BLaER1 (cell line): ENCODE measurements around the gene LPP.

Experiments
- H3K27ac ChIP-seq: shearing (Covaris generic); formaldehyde crosslinking; 2 replicates; pipeline ENCODE4 v1.8.1; 2022
- H3K27me3 ChIP-seq: shearing (Covaris generic); formaldehyde crosslinking; 2 replicates; pipeline ENCODE4 v1.8.1; 2022
- H3K36me3 ChIP-seq: shearing (Covaris generic); formaldehyde crosslinking; 2 replicates; pipeline ENCODE4 v1.8.1; 2022
- H3K4me1 ChIP-seq: shearing (Covaris generic); formaldehyde crosslinking; 2 replicates; pipeline ENCODE4 v1.8.1; 2022
- H3K4me2 ChIP-seq: shearing (Covaris generic); formaldehyde crosslinking; 2 replicates; pipeline ENCODE4 v1.8.1; 2022
- H3K4me3 ChIP-seq: shearing (Covaris generic); formaldehyde crosslinking; 2 replicates; pipeline ENCODE4 v1.8.1; 2022
- H3K9ac ChIP-seq: shearing (Covaris generic); formaldehyde crosslinking; 2 replicates; pipeline ENCODE4 v1.8.1; 2022
- H3K9me3 ChIP-seq: shearing (Covaris generic); formaldehyde crosslinking; 2 replicates; pipeline ENCODE4 v1.8.1; 2022
- H4K20me1 ChIP-seq: shearing (Covaris generic); formaldehyde crosslinking; 2 replicates; pipeline ENCODE4 v1.8.1; 2022
- Cebpa-rat ChIP-seq: shearing (Covaris generic); IDR thresholded peaks from 2 replicates; pipeline ENCODE4 v1.8.1; 2022

Gene LPP

DNA sequence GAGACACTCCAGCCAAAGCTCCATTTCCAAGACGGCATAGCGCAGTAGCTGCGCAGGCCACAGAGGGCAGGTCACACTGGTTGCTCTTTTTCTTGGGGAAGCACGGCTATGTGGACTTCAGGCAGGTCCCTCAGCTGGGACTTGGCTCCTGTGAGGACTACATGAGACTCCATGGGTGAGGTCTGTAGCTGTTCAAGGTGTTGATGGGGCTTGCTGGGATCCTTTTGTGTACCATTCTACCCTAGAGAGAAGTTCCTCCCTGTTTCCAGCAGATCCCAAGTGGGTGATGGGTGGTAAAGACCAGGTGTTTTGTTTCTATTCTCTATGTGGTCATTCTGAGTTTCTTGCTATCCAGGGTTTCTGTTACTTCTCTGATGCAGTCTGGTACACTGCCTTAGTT, 183.3 kb downstream of the LPP start:
- peaks cover 9% of the 10 kb centered on the region for H3K9me3 ChIP-seq
- no peaks in the 10 kb centered on the region; the same call in 1 of the 2 replicates for H3K36me3 ChIP-seq
- no peak overlapping the region for H3K27ac ChIP-seq
- no peak overlapping the region for H3K4me3 ChIP-seq
- H3K4me2 ChIP-seq: no peak overlapping the region
- no peaks in the 10 kb centered on the region for H3K4me1 ChIP-seq
- no peaks in the 10 kb centered on the region for H3K27me3 ChIP-seq
- no peak for TF ChIP-seq Cebpa-rat
- no peaks in the 10 kb centered on the region for H4K20me1 ChIP-seq
- no peak overlapping the region for H3K9ac ChIP-seq

- Histone ChIP-seq H3K9ac (no peak overlapping the region), H3K4me2 (no peak overlapping the region)
- TF ChIP-seq Cebpa-rat: no peak
These were observed 184.1 kb downstream of the LPP start for GRCh38 chr3:188338086-188338485.

GRCh38 chr3:188339410-188340295, 185.7 kb downstream of the LPP start:
- no peak for TF ChIP-seq Cebpa-rat
- Histone ChIP-seq H3K27ac (no peak overlapping the region), H3K36me3 (no peaks in the 10 kb centered on the region; the same call in 1 of the 2 replicates), H3K27me3 (no peaks in the 10 kb centered on the region), H3K4me3 (no peak overlapping the region), H4K20me1 (no peaks in the 10 kb centered on the region), H3K9me3 (peaks cover 9% of the 10 kb centered on the region), H3K4me2 (no peak overlapping the region), H3K4me1 (no peaks in the 10 kb centered on the region), H3K9ac (no peak overlapping the region)

More at GRCh38 chr3:188338086-188338485, 184.1 kb downstream of the LPP start:
- Histone ChIP-seq H3K27me3 (no peaks in the 10 kb centered on the region), H3K4me1 (no peaks in the 10 kb centered on the region), H3K27ac (no peak overlapping the region), H4K20me1 (no peaks in the 10 kb centered on the region), H3K9me3 (peaks cover 9% of the 10 kb centered on the region), H3K36me3 (no peaks in the 10 kb centered on the region; the same call in 1 of the 2 replicates), H3K4me3 (no peak overlapping the region)

DNA sequence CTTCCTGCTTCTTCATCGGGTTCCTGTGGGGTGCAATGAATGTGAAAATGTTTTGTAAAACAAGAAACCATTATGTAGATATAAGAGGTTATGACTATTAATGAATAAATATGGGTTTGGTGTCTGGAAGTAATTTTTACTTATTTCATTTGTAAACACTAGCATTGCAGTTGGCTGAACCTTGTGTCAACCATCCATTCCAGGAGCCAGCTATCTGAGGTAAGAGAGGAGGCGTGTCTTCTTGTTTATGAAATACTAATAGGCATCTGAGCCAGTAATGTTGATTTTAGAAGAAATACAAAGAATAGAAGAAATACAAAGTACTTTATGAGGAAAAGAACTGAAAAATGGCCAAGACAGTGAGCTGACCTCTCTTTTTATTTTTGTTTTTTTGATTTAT, 187.5 kb downstream of the LPP start:
- no peak overlapping the region for H3K4me2 ChIP-seq
- no peaks in the 10 kb centered on the region for H3K4me1 ChIP-seq
- H3K27me3 ChIP-seq: no peaks in the 10 kb centered on the region
- H3K36me3 ChIP-seq: no peaks in the 10 kb centered on the region; the same call in 1 of the 2 replicates
- peaks cover under 1% of the 10 kb centered on the region; the same call in 1 of the 2 replicates for H3K9me3 ChIP-seq
- H3K9ac ChIP-seq: no peak overlapping the region
- no peak overlapping the region for H3K27ac ChIP-seq
- H4K20me1 ChIP-seq: no peaks in the 10 kb centered on the region
- TF ChIP-seq Cebpa-rat: no peak
- H3K4me3 ChIP-seq: no peak overlapping the region

DNA sequence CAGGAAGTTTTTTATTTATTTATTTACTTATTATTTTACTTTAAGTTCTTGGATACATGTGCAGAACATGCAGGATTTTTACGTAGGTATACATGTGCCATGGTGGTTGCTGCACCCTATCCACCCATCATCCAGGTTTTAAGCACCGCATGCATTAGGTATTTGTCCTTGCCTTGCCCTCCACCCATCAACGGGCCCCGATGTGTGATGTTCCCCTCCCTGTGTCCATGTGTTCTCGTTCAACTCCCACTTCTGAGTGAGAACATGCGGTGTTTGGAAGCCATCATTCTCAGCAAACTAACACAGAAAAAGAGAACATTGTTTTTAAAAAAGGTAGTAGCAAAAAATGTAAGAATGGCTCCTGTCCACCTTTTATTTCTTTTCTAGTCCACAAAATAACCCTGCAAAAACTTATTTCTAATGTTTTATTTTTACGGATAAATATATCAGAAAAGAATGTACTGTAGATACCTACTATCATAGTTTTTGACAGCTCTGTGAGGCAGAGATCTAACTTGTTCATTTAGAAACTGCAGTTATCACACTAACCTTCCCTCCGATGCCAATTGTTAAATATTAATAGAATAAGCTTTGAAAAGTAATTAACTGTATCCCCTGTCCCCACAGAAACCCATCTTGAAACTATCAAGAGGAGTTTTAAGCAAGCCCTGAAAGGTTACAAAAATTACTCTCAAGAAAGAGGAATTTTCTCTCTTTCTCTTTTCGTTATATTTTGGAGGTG, 189.2 kb downstream of the LPP start:
- no peak overlapping the region for H3K27ac ChIP-seq

DNA sequence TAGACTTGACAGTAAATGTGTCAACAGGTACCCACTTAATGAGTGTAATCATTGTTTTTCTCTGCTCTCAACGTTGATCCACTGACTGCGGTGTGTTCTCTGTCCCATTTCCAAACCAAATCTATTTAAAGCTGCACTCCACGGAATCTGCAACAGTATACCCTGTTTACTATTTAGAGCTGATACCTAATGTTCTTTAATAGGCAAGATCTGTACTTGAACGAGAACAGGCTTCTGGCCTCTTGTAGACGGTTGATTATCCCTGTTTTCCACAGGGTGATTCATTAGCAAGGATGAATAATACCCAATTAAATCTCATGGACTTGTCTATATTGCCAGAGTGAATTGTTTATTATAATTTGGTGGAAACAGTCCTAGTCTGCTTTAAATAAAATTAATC, 189.9 kb downstream of the LPP start:
- no peak for TF ChIP-seq Cebpa-rat
- Histone ChIP-seq H3K4me2 (no peak overlapping the region), H4K20me1 (no peaks in the 10 kb centered on the region), H3K27me3 (no peaks in the 10 kb centered on the region), H3K4me1 (no peaks in the 10 kb centered on the region), H3K9me3 (no peaks in the 10 kb centered on the region), H3K9ac (no peak overlapping the region), H3K27ac (no peak overlapping the region), H3K4me3 (no peak overlapping the region), H3K36me3 (no peaks in the 10 kb centered on the region; the same call in 1 of the 2 replicates)

More for the DNA sequence above, 189.2 kb downstream of the LPP start:
- Histone ChIP-seq H3K4me1 (no peaks in the 10 kb centered on the region), H4K20me1 (no peaks in the 10 kb centered on the region), H3K36me3 (no peaks in the 10 kb centered on the region; the same call in 1 of the 2 replicates), H3K9me3 (no peaks in the 10 kb centered on the region), H3K4me2 (no peak overlapping the region), H3K4me3 (no peak overlapping the region), H3K9ac (no peak overlapping the region), H3K27me3 (no peaks in the 10 kb centered on the region)
- TF ChIP-seq Cebpa-rat: no peak

GRCh38 chr3:188345223-188345622, 191.3 kb downstream of the LPP start:
- Histone ChIP-seq H3K4me2 (no peak overlapping the region), H4K20me1 (no peaks in the 10 kb centered on the region), H3K36me3 (no peaks in the 10 kb centered on the region; the same call in 1 of the 2 replicates), H3K27ac (no peak overlapping the region), H3K9ac (no peak overlapping the region), H3K9me3 (no peaks in the 10 kb centered on the region), H3K4me3 (no peak overlapping the region), H3K27me3 (no peaks in the 10 kb centered on the region), H3K4me1 (no peaks in the 10 kb centered on the region)
- no peak for TF ChIP-seq Cebpa-rat

DNA sequence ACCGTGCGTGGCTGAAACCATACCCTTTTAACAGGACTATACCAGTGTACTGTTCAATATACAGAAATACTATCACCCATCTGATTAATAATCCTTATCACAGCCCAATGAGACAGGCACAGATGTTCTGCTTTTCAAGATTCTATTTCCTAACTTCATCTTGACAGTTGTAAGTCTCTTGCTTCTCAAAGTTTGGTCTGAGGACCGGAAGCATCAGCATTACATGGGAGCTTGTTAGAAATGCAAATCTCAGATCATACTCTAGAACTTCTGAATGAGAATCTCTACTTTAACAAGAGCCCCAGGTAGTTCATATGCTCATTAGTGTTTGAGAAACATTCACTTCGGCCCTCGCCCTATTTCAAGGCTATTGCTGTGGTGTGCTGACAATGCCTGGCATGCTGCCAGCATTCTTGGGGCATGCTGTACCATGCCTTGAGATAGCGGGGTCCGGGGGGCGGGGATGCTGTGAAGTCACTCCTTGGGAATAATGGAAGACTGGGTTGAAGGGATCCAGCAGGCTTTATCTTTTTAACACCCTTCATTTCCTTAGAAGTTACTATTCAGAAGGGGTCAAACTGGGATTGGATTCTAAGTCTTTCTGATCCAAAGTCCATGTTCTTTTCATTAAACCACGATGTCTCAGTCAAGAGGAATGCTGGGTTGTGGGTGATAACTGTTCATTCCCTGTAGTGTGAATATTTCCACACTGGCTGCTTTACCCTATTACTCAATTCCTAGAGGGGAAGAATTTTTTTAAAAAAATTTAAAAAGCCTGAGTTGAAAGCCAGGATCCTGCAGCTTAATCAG, 194.7 kb downstream of the LPP start:
- Histone ChIP-seq H3K9ac (no peak overlapping the region), H4K20me1 (no peaks in the 10 kb centered on the region; the same call in 1 of the 2 replicates), H3K27ac (no peak overlapping the region), H3K4me3 (no peak overlapping the region), H3K36me3 (no peaks in the 10 kb centered on the region; the same call in 1 of the 2 replicates), H3K4me2 (no peak overlapping the region), H3K4me1 (peaks cover 5% of the 10 kb centered on the region; the same call in 1 of the 2 replicates), H3K9me3 (no peaks in the 10 kb centered on the region), H3K27me3 (no peaks in the 10 kb centered on the region)
- TF ChIP-seq Cebpa-rat: peak; percentile 70; the same call in 1 of the 2 replicates

- H3K9me3 ChIP-seq: no peaks in the 10 kb centered on the region
- H3K9ac ChIP-seq: no peak overlapping the region
- no peaks in the 10 kb centered on the region; the same call in 1 of the 2 replicates for H3K36me3 ChIP-seq
- no peaks in the 10 kb centered on the region for H3K27me3 ChIP-seq
- no peak overlapping the region for H3K4me3 ChIP-seq
- peaks cover 5% of the 10 kb centered on the region; the same call in 1 of the 2 replicates for H3K4me1 ChIP-seq
- no peak overlapping the region for H3K27ac ChIP-seq
- no peak for TF ChIP-seq Cebpa-rat
- no peak overlapping the region for H3K4me2 ChIP-seq
- H4K20me1 ChIP-seq: no peaks in the 10 kb centered on the region; the same call in 1 of the 2 replicates
These were observed 195.5 kb downstream of the LPP start for GRCh38 chr3:188349351-188349901.
